Endothelial cell of umbilical vein (primary cell): Measurements from ENCODE around the gene MICA.

Experiments used
- CTCF ChIP-seq, 2 donors: IDR thresholded peaks; 1 replicate in 1 of 2; 2 replicates in 1 of 2; pipeline ENCODE4 v1.5.1; 2011; ENCODE audit warnings: low read length in 2 of 2, mild to moderate bottlenecking in 2 of 2, moderate library complexity in 2 of 2, control low read depth in 1 of 2, inconsistent platforms in 1 of 2, low read depth in 1 of 2; ENCODE audit not compliant: insufficient read depth in 1 of 2; ENCODE audit errors: extremely low read depth in 1 of 2
- EZH2 ChIP-seq: IDR thresholded peaks from 2 replicates; pipeline ENCODE4 v1.6.1; 2012; ENCODE audit warnings: borderline replicate concordance, low read depth, mild to moderate bottlenecking, moderate library complexity, low read length, inconsistent platforms; ENCODE audit not compliant: severe bottlenecking
- POLR2A ChIP-seq: IDR thresholded peaks from 2 replicates; pipeline ENCODE4 v1.6.1; 2012; ENCODE audit warnings: low read depth, mild to moderate bottlenecking, control low read depth, low read length
- POLR2AphosphoS5 ChIP-seq: IDR thresholded peaks from 2 replicates; pipeline ENCODE4 v1.6.1; 2012; ENCODE audit warnings: low read depth, mild to moderate bottlenecking, control low read depth, low read length, moderate library complexity; ENCODE audit not compliant: insufficient read depth

- no peak for TF ChIP-seq CTCF (IDR thresholded peaks at IDR 0.05; ENCODE audit: extremely low read depth in 1 of 2, insufficient read depth in 1 of 2, low read depth in 1 of 2, low read length in 2 of 2)
- no peak for TF ChIP-seq POLR2AphosphoS5
- TF ChIP-seq POLR2A, result no peak
- TF ChIP-seq EZH2, result no peak
Observed at GRCh38 chr6:31393932-31394331, 9.5 kb upstream of the MICA start.
